ENCODE results near the gene MS4A18. TPM values are rescaled to one million over a fixed set of nuclear protein-coding genes. Genes with fewer than 3 reads are reported as not detected.

The MS4A18 gene
- total RNA-seq, 4 donors from 2014 or later = not detected

GRCh38 chr11:60769811-60770210 is 45.3 kb downstream of the MS4A18 start:
- H3K9me3 ChIP-seq = no peaks in the 10 kb centered on the region
- peaks cover 24% of the 10 kb centered on the region for H3K27me3 ChIP-seq
- DNase-seq (ENCODE audit: low spot score in 2 of 2) = no peak
- H3K4me1 ChIP-seq = no peaks in the 10 kb centered on the region
- TF ChIP-seq POLR2AphosphoS5 (IDR thresholded peaks at IDR 0.05) (no peak), POLR2A (IDR thresholded peaks at IDR 0.05) (no peak), EP300 (IDR thresholded peaks at IDR 0.05) (no peak), CTCF (IDR thresholded peaks at IDR 0.05) (no peak)
- no peak overlapping the region for H3K27ac ChIP-seq
- no peaks in the 10 kb centered on the region for H3K36me3 ChIP-seq
- H3K4me3 ChIP-seq = no peak overlapping the region
- 85% methylated on average over 10 of the region's 11 CpGs for WGBS

GRCh38 chr11:60771146-60771545 is 46.6 kb downstream of the MS4A18 start:
- Histone ChIP-seq H3K27ac (no peak overlapping the region), H3K27me3 (peaks cover 15% of the 10 kb centered on the region), H3K4me1 (peaks cover 4% of the 10 kb centered on the region), H3K9me3 (no peaks in the 10 kb centered on the region), H3K4me3 (no peak overlapping the region), H3K36me3 (no peaks in the 10 kb centered on the region)
- no peak for TF ChIP-seq CTCF (IDR thresholded peaks at IDR 0.05)
- no peak for TF ChIP-seq POLR2AphosphoS5 (IDR thresholded peaks at IDR 0.05)
- TF ChIP-seq POLR2A (IDR thresholded peaks at IDR 0.05) = no peak
- TF ChIP-seq EP300 (IDR thresholded peaks at IDR 0.05) = no peak
- no peak for DNase-seq (ENCODE audit: low spot score in 2 of 2)
- WGBS = 97% methylated on average over 3 of the region's 4 CpGs

GRCh38 chr11:60771879-60772525 is 47.5 kb downstream of the MS4A18 start:
- Histone ChIP-seq H3K9me3 (no peaks in the 10 kb centered on the region), H3K36me3 (no peaks in the 10 kb centered on the region), H3K4me1 (peaks cover 4% of the 10 kb centered on the region), H3K27ac (no peak overlapping the region), H3K27me3 (peaks cover 6% of the 10 kb centered on the region), H3K4me3 (no peak overlapping the region)
- no peak for TF ChIP-seq POLR2A (IDR thresholded peaks at IDR 0.05)
- no peak for TF ChIP-seq EP300 (IDR thresholded peaks at IDR 0.05)
- TF ChIP-seq CTCF (IDR thresholded peaks at IDR 0.05) = no peak
- no peak for TF ChIP-seq POLR2AphosphoS5 (IDR thresholded peaks at IDR 0.05)
- no peak for DNase-seq (ENCODE audit: low spot score in 2 of 2)
- 73% methylated on average over 15 of the region's 16 CpGs for WGBS

GRCh38 chr11:60772666-60773065 is 48.1 kb downstream of the MS4A18 start:
- 60% methylated on average over 2 of the region's 8 CpGs for WGBS
- H3K9me3 ChIP-seq = no peaks in the 10 kb centered on the region
- H3K27me3 ChIP-seq = no peaks in the 10 kb centered on the region
- H3K27ac ChIP-seq = no peak overlapping the region
- no peak for DNase-seq (ENCODE audit: low spot score in 2 of 2)
- no peaks in the 10 kb centered on the region for H3K36me3 ChIP-seq
- TF ChIP-seq POLR2A (IDR thresholded peaks at IDR 0.05) = no peak
- TF ChIP-seq CTCF (IDR thresholded peaks at IDR 0.05) = no peak
- no peak for TF ChIP-seq EP300 (IDR thresholded peaks at IDR 0.05)
- TF ChIP-seq POLR2AphosphoS5 (IDR thresholded peaks at IDR 0.05) = no peak
- H3K4me3 ChIP-seq = no peak overlapping the region
- peaks cover 4% of the 10 kb centered on the region for H3K4me1 ChIP-seq

GRCh38 chr11:60774726-60775125 is 50.2 kb downstream of the MS4A18 start:
- no peak for DNase-seq (ENCODE audit: low spot score in 2 of 2)
- 78% methylated on average over 13 of the region's 13 CpGs for WGBS

More at GRCh38 chr11:60774726-60775125, 50.2 kb downstream of the MS4A18 start:
- TF ChIP-seq POLR2AphosphoS5 (IDR thresholded peaks at IDR 0.05) (no peak), CTCF (IDR thresholded peaks at IDR 0.05) (no peak), POLR2A (IDR thresholded peaks at IDR 0.05) (no peak), EP300 (IDR thresholded peaks at IDR 0.05) (no peak)
- Histone ChIP-seq H3K4me1 (peaks cover 4% of the 10 kb centered on the region), H3K4me3 (no peak overlapping the region), H3K9me3 (no peaks in the 10 kb centered on the region), H3K27ac (no peak overlapping the region), H3K36me3 (no peaks in the 10 kb centered on the region), H3K27me3 (no peaks in the 10 kb centered on the region)
